MG63 (cell line): Measurements from ENCODE around the gene MYADML2. TPM values are rescaled to one million over a fixed set of nuclear protein-coding genes. Genes with fewer than 3 reads are reported as not detected.
A peak's percentile ranks its signal among the peaks of the same experiment; 100 is the strongest.

Experiments
- DNase-seq: peaks from one replicate; pipeline ENCODE4 v3.0.0-alpha.2; 2020
- H3K27me3 ChIP-seq: fragments of 250-450 bp; sonication (Bioruptor Pico); 2 replicates; pipeline ENCODE4 v1.5.1; 2020; ENCODE audit warnings: mild to moderate bottlenecking, moderate library complexity
- H3K36me3 ChIP-seq: fragments of 250-450 bp; sonication (Bioruptor Pico); 2 replicates; pipeline ENCODE4 v1.5.1; 2020; ENCODE audit warnings: mild to moderate bottlenecking, moderate library complexity
- H3K4me3 ChIP-seq: fragments of 250-450 bp; sonication (Bioruptor Pico); 2 replicates; pipeline ENCODE4 v1.5.1; 2020; ENCODE audit warnings: mild to moderate bottlenecking, moderate library complexity
- H3K9me3 ChIP-seq: fragments of 250-450 bp; sonication (Bioruptor Pico); 2 replicates; pipeline ENCODE4 v1.5.1; 2020; ENCODE audit warnings: mild to moderate bottlenecking, moderate library complexity
- total RNA-seq: library from RNA; depleted of rRNA; stranded (reverse); fragments of >200 nt; shearing (Covaris generic); gene quantifications from 2 replicates; pipeline ENCODE4 v1.2.3, GENCODE V29; 2014; ENCODE audit warnings: low replicate concordance; rRNA removed

Gene MYADML2
- total RNA-seq: not detected in 2 replicates

- Histone ChIP-seq H3K27me3 (no peaks in the 10 kb centered on the region), H3K9me3 (no peaks in the 10 kb centered on the region), H3K4me3 (no peak within 1 kb of the TSS), H3K36me3 (no peaks in the 10 kb centered on the region)
- no peak for DNase-seq
Observed at GRCh38 chr17:81947189-81947588, at the start of gene MYADML2. TSS of gene MYADML2 (minus strand) at chr17:81947233. CDS start at chr17:81941741, 5,492 bp downstream.

- peaks cover 24% of the 10 kb centered on the region for H3K36me3 ChIP-seq
- DNase-seq: no peak
Observed at GRCh38 chr17:81996232-81996756, 49.3 kb upstream of the MYADML2 start.

GRCh38 chr17:81995463-81996231 lies 48.6 kb upstream of the MYADML2 start:
- H3K36me3 ChIP-seq: peaks cover 24% of the 10 kb centered on the region
- H3K4me3 ChIP-seq: no peak overlapping the region
- no peaks in the 10 kb centered on the region for H3K27me3 ChIP-seq
- no peak for DNase-seq
- no peaks in the 10 kb centered on the region for H3K9me3 ChIP-seq

More at GRCh38 chr17:81996232-81996756, 49.3 kb upstream of the MYADML2 start:
- Histone ChIP-seq H3K9me3 (no peaks in the 10 kb centered on the region), H3K4me3 (no peak overlapping the region), H3K27me3 (no peaks in the 10 kb centered on the region)

GRCh38 chr17:81994593-81995462 lies 47.8 kb upstream of the MYADML2 start:
- Histone ChIP-seq H3K36me3 (peaks cover 28% of the 10 kb centered on the region), H3K4me3 (no peak overlapping the region), H3K9me3 (no peaks in the 10 kb centered on the region), H3K27me3 (no peaks in the 10 kb centered on the region)
- no peak for DNase-seq

GRCh38 chr17:81993729-81994592 lies 46.9 kb upstream of the MYADML2 start:
- peaks cover 28% of the 10 kb centered on the region for H3K36me3 ChIP-seq
- H3K27me3 ChIP-seq: no peaks in the 10 kb centered on the region
- no peaks in the 10 kb centered on the region for H3K9me3 ChIP-seq
- H3K4me3 ChIP-seq: no peak overlapping the region
- DNase-seq: no peak

- H3K27me3 ChIP-seq: no peaks in the 10 kb centered on the region
- no peak for DNase-seq
- H3K36me3 ChIP-seq: peaks cover 29% of the 10 kb centered on the region
- no peak overlapping the region for H3K4me3 ChIP-seq
- no peaks in the 10 kb centered on the region for H3K9me3 ChIP-seq
Observed at GRCh38 chr17:81992306-81993102, 45.5 kb upstream of the MYADML2 start.

GRCh38 chr17:81991684-81992305 lies 44.8 kb upstream of the MYADML2 start:
- Histone ChIP-seq H3K4me3 (no peak overlapping the region), H3K9me3 (no peaks in the 10 kb centered on the region), H3K27me3 (no peaks in the 10 kb centered on the region), H3K36me3 (peaks cover 28% of the 10 kb centered on the region)
- peak; percentile 98 for DNase-seq

- Histone ChIP-seq H3K9me3 (no peaks in the 10 kb centered on the region), H3K4me3 (no peak overlapping the region), H3K36me3 (peaks cover 33% of the 10 kb centered on the region), H3K27me3 (no peaks in the 10 kb centered on the region)
- DNase-seq: no peak
Observed at GRCh38 chr17:81990836-81991683, 44.0 kb upstream of the MYADML2 start.

GRCh38 chr17:81987161-81987770 lies 40.2 kb upstream of the MYADML2 start:
- H3K36me3 ChIP-seq: peaks cover 34% of the 10 kb centered on the region
- no peaks in the 10 kb centered on the region for H3K9me3 ChIP-seq
- no peak for DNase-seq
- H3K27me3 ChIP-seq: no peaks in the 10 kb centered on the region
- no peak overlapping the region for H3K4me3 ChIP-seq

- Histone ChIP-seq H3K27me3 (no peaks in the 10 kb centered on the region), H3K9me3 (no peaks in the 10 kb centered on the region), H3K36me3 (peaks cover 34% of the 10 kb centered on the region), H3K4me3 (no peak overlapping the region)
- DNase-seq: no peak
Observed at GRCh38 chr17:81986606-81987005, 39.6 kb upstream of the MYADML2 start.

GRCh38 chr17:81984773-81985410 lies 37.9 kb upstream of the MYADML2 start:
- H3K27me3 ChIP-seq: no peaks in the 10 kb centered on the region
- DNase-seq: no peak
- H3K4me3 ChIP-seq: no peak overlapping the region
- no peaks in the 10 kb centered on the region for H3K9me3 ChIP-seq
- peaks cover 39% of the 10 kb centered on the region for H3K36me3 ChIP-seq

GRCh38 chr17:81983639-81984373 lies 36.8 kb upstream of the MYADML2 start:
- Histone ChIP-seq H3K9me3 (no peaks in the 10 kb centered on the region), H3K4me3 (no peak overlapping the region), H3K27me3 (no peaks in the 10 kb centered on the region), H3K36me3 (peaks cover 48% of the 10 kb centered on the region)
- DNase-seq: no peak

- no peak for DNase-seq
- Histone ChIP-seq H3K36me3 (peaks cover 48% of the 10 kb centered on the region), H3K4me3 (no peak overlapping the region), H3K27me3 (no peaks in the 10 kb centered on the region), H3K9me3 (no peaks in the 10 kb centered on the region)
Observed at GRCh38 chr17:81983011-81983638, 36.1 kb upstream of the MYADML2 start.
